Spleen (tissue), 11 donors: ENCODE measurements around the gene PSMD5. TPM values are rescaled to one million over a fixed set of nuclear protein-coding genes. Genes with fewer than 3 reads are reported as not detected.

Source experiments
- DNase-seq: peaks from one replicate; pipeline ENCODE4 v3.0.0-alpha.2; 2020
- H3K27ac ChIP-seq, 8 donors: fragments of 200-600 bp; sonication (generic) in 7 of 8; 1 replicate in 4 of 8; 2 replicates in 4 of 8; pipeline versions ENCODE4 v1.5.0 to v1.8.0; 2016 to 2021; ENCODE audit warnings: inconsistent platforms in 4 of 8, mild to moderate bottlenecking in 4 of 8, moderate library complexity in 1 of 8
- H3K27me3 ChIP-seq, 7 donors: fragments of 200-600 bp; sonication (generic) in 6 of 7; replicated peaks in 1 of 7; 1 replicate in 4 of 7; 2 replicates in 3 of 7; pipeline versions ENCODE4 v1.5.0 to v1.8.0; 2016 to 2021; ENCODE audit warnings: inconsistent platforms in 3 of 7, mild to moderate bottlenecking in 1 of 7
- H3K36me3 ChIP-seq, 6 donors: fragments of 200-600 bp; sonication (generic) in 5 of 6; 1 replicate in 4 of 6; 2 replicates in 2 of 6; pipeline versions ENCODE4 v1.5.0 to v1.8.0; 2016 to 2021; ENCODE audit warnings: inconsistent platforms in 2 of 6
- H3K4me1 ChIP-seq, 6 donors: fragments of 200-600 bp; sonication (generic) in 5 of 6; 1 replicate in 3 of 6; 2 replicates in 3 of 6; pipeline versions ENCODE4 v1.5.0 to v1.8.0; 2016 to 2021; ENCODE audit warnings: inconsistent platforms in 3 of 6
- H3K4me3 ChIP-seq, 8 donors: fragments of 200-600 bp; sonication (generic) in 7 of 8; 1 replicate in 4 of 8; 2 replicates in 4 of 8; pipeline versions ENCODE4 v1.5.0 to v1.8.0; 2016 to 2021; ENCODE audit warnings: inconsistent platforms in 4 of 8, mild to moderate bottlenecking in 4 of 8, moderate library complexity in 2 of 8
- H3K9me3 ChIP-seq, 8 donors: fragments of 200-600 bp; sonication (generic) in 7 of 8; 1 replicate in 4 of 8; 2 replicates in 4 of 8; pipeline versions ENCODE4 v1.5.0 to v1.8.0; 2016 to 2021; ENCODE audit warnings: inconsistent platforms in 4 of 8
- CTCF ChIP-seq, 11 experiments: fragments of 200-600 bp in 7 of 11; fragments of 450-650 bp in 4 of 11; sonication (generic) in 4 of 11; IDR thresholded peaks in 8 of 11; conservative IDR thresholded peaks in 3 of 11; 1 replicate in 7 of 11; 2 replicates in 4 of 11; pipeline versions ENCODE4 v1.4.0 to v1.8.0; 2016 to 2021; ENCODE audit warnings: antibody characterized with exemption in 11 of 11, inconsistent platforms in 4 of 11, mild to moderate bottlenecking in 1 of 11
- POLR2A ChIP-seq, 3 donors: fragments of 450-650 bp; IDR thresholded peaks; one replicate each; pipeline ENCODE4 v1.5.1; 2017; ENCODE audit warnings: antibody characterized with exemption in 3 of 3, mild to moderate bottlenecking in 1 of 3
- POLR2AphosphoS5 ChIP-seq, 3 donors: sonication (generic); formaldehyde crosslinking; IDR thresholded peaks; one replicate each; pipeline ENCODE4 v1.5.1; 2017; ENCODE audit warnings: antibody characterized with exemption in 3 of 3
- WGBS, 5 donors: extraction: QIAGEN DNeasy Blood & Tissue Kit in 3 of 5; methylation state at CpG; one replicate each; pipeline versions ENCODE4 v1.1.5 to v1.1.7; 2013 to 2018; 5-methylcytosine and 5-hydroxymethylcytosine counted together
- intact Hi-C: fragments of 100-400 bp; cut with DNase I; formaldehyde crosslinking; loops from one replicate; pipeline ENCODE4 v1.15.0; 2023; ENCODE audit warnings: low total_unique reads
- polyA plus RNA-seq, 3 donors: library from polyadenylated mRNA; stranded (reverse); fragments of 200-250 nt; gene quantifications; one replicate each; pipeline ENCODE4 v1.2.1, GENCODE V29; 2013
- total RNA-seq, 7 donors: library from RNA; depleted of rRNA in 3 of 7; stranded (reverse); fragments of >200 nt in 3 of 7; fragmentation: NEBNext Ultra II Directional in 4 of 7; extraction: Animal tissue kit (Norgen Biotek cat#: 25700) in 4 of 7; gene quantifications; one replicate each; pipeline versions ENCODE4 v1.1.0 to v1.2.1, GENCODE V29; 2016 to 2021
- donor health status: healthy with polysubstance abuse.
- donor health status: DM: no; HTN: no; CAD: no; lungs with moderate emphysema.
- donor health status: DM: no; HTN: no; CAD: no.
- donor health status: Bipolar disorder and iron deficiency.
- donor health status: healthy.
- donor health status: DM: no; HTN: no; CAD: no.
- donor health status: DM: yes; HTN: yes; CAD: no.

Gene PSMD5
- total and polyA plus RNA-seq, 10 donors, result 8.9 to 41.4 (median 31.2) TPM

- DNase-seq, result no peak
- TF ChIP-seq CTCF (IDR thresholded peaks at IDR 0.05 in 8 of 11, conservative IDR thresholded peaks at IDR 0.05 in 3 of 11), result no peak
- TF ChIP-seq POLR2A (IDR thresholded peaks at IDR 0.05), result no peak
- no peak for TF ChIP-seq POLR2AphosphoS5 (IDR thresholded peaks at IDR 0.05)
- Histone ChIP-seq H3K4me1 (peaks cover 0 to 65% (median 29%) of the 10 kb centered on the region in 6 donors), H3K9me3 (no peaks in the 10 kb centered on the region), H3K36me3 (peaks cover 3 to 91% (median 44%) of the 10 kb centered on the region in 6 donors), H3K27ac (no peak overlapping the region), H3K4me3 (no peak overlapping the region), H3K27me3 (no peaks in the 10 kb centered on the region)
- intact Hi-C loops, result loop anchor here (10.0 kb wide), 1 partner anchor 154 kb away; no protein-coding TSS in a partner anchor
- 79 to 96% (median 95%) methylated on average over 3 of the region's 3 CpGs for WGBS, 5 donors
These were observed 62.4 kb downstream of the PSMD5 start for GRCh38 chr9:120780367-120780766.

GRCh38 chr9:120779227-120779626 lies 63.5 kb downstream of the PSMD5 start:
- no peak for DNase-seq
- Histone ChIP-seq H3K9me3 (no peaks in the 10 kb centered on the region), H3K4me1 (peaks cover 0 to 53% (median 18%) of the 10 kb centered on the region in 6 donors), H3K27me3 (no peaks in the 10 kb centered on the region), H3K4me3 (no peak overlapping the region), H3K36me3 (peaks cover 6 to 91% (median 50%) of the 10 kb centered on the region in 6 donors), H3K27ac (peak overlapping the region in 1 of 8 donors; percentile 27)
- no peak for TF ChIP-seq POLR2A (IDR thresholded peaks at IDR 0.05)
- intact Hi-C loops, result no loop called here

- intact Hi-C loops, result no loop called here
These were observed 64.0 kb downstream of the PSMD5 start for GRCh38 chr9:120778758-120779157.

GRCh38 chr9:120777229-120777628 lies 65.5 kb downstream of the PSMD5 start:
- 92 to 98% (median 97%) methylated on average over 5 of the region's 5 CpGs for WGBS, 5 donors
- TF ChIP-seq CTCF (IDR thresholded peaks at IDR 0.05 in 8 of 11, conservative IDR thresholded peaks at IDR 0.05 in 3 of 11) (no peak), POLR2AphosphoS5 (IDR thresholded peaks at IDR 0.05) (no peak), POLR2A (IDR thresholded peaks at IDR 0.05) (no peak)
- no peak overlapping the region for H3K27ac ChIP-seq
- H3K4me1 ChIP-seq, result peaks cover 0 to 36% (median 7%) of the 10 kb centered on the region in 6 donors
- H3K27me3 ChIP-seq, result no peaks in the 10 kb centered on the region
- DNase-seq, result no peak
- no peaks in the 10 kb centered on the region for H3K9me3 ChIP-seq
- peaks cover 6 to 93% (median 58%) of the 10 kb centered on the region in 6 donors for H3K36me3 ChIP-seq
- H3K4me3 ChIP-seq, result no peak overlapping the region
- intact Hi-C loops, result no loop called here

More at GRCh38 chr9:120778758-120779157, 64.0 kb downstream of the PSMD5 start:
- Histone ChIP-seq H3K9me3 (no peaks in the 10 kb centered on the region), H3K27me3 (no peaks in the 10 kb centered on the region), H3K4me1 (peaks cover 0 to 48% (median 14%) of the 10 kb centered on the region in 6 donors), H3K36me3 (peaks cover 6 to 91% (median 51%) of the 10 kb centered on the region in 6 donors), H3K4me3 (no peak overlapping the region), H3K27ac (peak overlapping the region in 1 of 8 donors; percentile 27)
- WGBS, 5 donors, result 52 to 89% (median 68%) methylated on average over 2 of the region's 2 CpGs
- no peak for DNase-seq
- TF ChIP-seq POLR2AphosphoS5 (IDR thresholded peaks at IDR 0.05), result no peak
- no peak for TF ChIP-seq POLR2A (IDR thresholded peaks at IDR 0.05)
- TF ChIP-seq CTCF (IDR thresholded peaks at IDR 0.05 in 8 of 11, conservative IDR thresholded peaks at IDR 0.05 in 3 of 11), result no peak
